Stimulated activated CD8-positive, alpha-beta memory T cell treated with anti-CD3 and anti-CD28 coated beads, Interleukin-12 subunit alpha, Interleukin-12 subunit beta, amount 100 ng/mL, for 24 hours (primary cell): ENCODE measurements around the gene ARHGEF28.

ENCODE experiments used
- DNase-seq: peaks from one replicate; pipeline ENCODE4 v3.0.0-alpha.2; 2020; ENCODE audit errors: extremely low read depth

Gene ARHGEF28

DNA sequence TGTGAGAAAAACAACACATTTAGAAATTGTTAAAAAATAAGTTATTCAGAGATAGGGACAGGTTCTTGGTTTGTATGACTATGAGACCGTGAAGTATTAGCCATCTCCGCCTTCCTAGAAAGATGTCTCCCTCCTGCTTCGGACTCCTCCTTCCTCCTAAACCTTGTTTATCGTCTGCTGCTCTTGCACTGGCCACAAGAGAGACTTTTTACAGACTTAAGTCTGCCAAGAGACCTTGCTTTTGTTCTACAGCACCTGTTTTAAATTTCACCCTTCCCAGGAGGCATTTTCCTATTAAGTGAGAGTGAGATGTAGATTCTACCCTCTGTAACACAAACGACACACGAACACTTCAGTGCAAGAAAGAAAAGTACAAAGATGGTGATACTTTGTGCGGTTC, 274.6 kb downstream of the ARHGEF28 start:
- no peak for DNase-seq

DNA sequence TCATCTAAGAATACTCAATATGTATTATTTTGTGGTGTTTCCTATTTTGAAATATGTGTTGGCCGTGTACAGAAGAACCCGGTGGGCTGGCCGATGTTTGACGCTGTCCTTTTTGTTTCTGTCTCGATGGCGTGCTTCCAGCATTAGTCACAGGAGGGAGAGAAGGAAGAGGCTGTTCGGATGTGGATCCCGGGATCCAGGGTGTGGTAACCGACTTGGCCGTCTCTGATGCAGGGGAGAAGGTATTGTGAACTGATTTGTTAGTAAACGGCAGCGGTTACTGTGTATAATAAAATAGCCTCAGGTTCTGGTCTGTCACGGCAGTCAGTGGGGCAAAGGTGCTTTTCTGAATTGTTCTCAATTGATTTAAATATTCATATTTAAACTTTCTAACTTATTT, 275.0 kb downstream of the ARHGEF28 start:
- DNase-seq: no peak

- DNase-seq: no peak
Measured at GRCh38 chr5:73901455-73901854, 275.5 kb downstream of the ARHGEF28 start.

DNA sequence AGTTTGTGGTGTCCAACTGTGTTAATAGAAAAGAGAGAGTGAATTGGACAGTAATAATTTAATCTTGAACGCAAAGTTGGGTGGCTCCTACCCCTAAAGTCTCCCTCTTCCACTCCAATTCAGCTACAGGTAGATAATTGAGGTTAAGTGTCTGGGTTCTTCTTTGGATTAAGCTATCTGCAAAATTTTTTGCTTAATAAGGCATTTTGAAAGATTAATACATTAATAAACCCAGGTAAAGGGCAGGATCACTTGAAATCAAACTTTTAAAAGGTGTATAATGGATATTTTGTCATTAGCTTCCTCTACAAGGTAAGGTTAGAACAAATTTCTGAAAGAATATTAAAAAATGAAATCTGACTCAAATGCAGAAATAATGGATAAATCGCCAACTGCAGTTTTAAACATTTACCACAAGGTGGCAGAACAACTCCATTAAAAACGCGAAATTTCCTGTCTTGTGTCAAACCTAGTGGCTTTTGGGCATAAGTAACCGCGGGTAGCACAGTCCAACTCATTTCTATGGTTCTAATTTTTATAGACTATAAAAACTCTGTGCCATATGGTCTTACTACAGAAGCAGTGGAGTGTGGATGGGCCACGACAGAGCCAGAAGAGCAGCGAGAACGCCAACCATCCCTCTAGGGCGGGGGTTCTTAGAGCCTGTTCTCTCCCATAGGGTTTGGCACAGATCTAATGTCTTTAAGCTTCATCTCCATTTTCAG, 276.5 kb downstream of the ARHGEF28 start:
- no peak for DNase-seq

GRCh38 chr5:73903169-73903568, 277.2 kb downstream of the ARHGEF28 start:
- no peak for DNase-seq

GRCh38 chr5:73906277-73906676, 280.3 kb downstream of the ARHGEF28 start:
- DNase-seq: no peak

DNA sequence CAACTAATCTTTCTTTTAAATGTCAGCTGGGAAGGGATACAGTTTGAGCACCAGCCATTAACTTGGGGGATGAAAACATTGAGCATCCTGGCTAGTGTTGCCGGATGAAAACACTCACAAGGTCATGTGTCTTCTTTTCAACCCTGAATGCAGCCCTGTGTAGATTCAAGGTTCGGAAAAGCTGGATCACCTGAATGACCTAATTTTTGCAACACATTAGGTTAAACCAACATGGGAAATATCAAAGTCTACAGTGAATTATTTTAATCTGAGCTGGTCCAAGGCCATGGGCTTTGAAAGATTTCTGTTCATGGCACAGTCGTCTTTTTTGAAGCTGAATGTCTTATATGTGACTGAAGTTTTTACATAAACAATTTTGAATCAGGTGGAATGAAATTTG, 281.2 kb downstream of the ARHGEF28 start:
- DNase-seq: no peak

DNA sequence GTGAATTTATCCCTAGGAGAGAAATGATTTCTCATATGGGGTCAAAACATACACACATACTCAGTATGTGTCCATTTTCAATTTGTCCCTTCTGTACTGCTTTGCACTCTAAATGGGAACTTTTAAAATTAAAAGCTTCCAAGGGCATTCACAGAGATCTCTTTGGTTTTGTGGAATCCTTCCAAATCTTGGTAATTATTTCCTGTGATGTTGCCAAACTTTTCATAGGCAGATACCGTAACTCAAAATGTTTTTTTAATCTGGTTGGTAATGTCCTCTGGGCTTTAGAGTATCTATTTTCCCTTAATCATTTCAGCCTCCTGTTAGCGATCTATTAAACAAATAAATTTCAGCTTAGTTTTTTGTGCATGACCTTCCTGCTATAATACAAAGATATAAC, 282.4 kb downstream of the ARHGEF28 start:
- no peak for DNase-seq

- DNase-seq: no peak
Measured at GRCh38 chr5:73908846-73909245, 282.9 kb downstream of the ARHGEF28 start.

DNA sequence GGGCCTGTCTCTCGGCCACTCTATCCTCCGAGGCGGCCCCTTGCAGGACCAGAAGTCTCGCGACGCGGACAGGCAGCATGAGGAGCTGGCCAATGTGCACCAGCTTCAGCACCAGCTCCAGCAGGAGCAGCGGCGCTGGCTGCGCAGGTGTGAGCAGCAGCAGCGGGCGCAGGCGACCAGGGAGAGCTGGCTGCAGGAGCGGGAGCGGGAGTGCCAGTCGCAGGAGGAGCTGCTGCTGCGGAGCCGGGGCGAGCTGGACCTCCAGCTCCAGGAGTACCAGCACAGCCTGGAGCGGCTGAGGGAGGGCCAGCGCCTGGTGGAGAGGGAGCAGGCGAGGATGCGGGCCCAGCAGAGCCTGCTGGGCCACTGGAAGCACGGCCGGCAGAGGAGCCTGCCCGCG, 283.5 kb downstream of the ARHGEF28 start:
- no peak for DNase-seq

- no peak for DNase-seq
Measured at GRCh38 chr5:73911761-73912393, 285.9 kb downstream of the ARHGEF28 start.

DNA sequence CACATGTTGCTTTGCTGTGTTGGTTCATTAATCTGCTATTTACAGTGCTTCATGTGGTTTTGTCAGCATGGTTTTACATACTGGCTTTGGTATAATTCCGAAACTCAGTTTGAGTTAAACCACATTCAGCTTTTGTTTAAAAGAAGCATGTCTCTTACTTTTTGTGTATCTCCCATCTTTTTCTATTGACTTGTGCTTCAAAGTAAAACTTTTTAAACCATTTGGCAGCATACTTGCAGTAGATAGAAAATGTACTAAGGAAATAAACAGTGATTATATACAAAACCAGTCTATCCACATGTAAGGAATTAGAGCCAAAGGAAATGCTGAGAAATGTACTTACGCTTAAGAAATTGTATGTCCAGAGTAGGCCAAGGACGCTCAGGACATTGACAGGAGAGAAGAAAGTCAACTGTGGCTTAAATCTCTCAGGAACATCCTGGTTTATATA, 286.9 kb downstream of the ARHGEF28 start:
- DNase-seq: no peak

- no peak for DNase-seq
Measured at GRCh38 chr5:73913971-73914370, 288.0 kb downstream of the ARHGEF28 start.

- DNase-seq: no peak
Measured at GRCh38 chr5:73915345-73915744, 289.3 kb downstream of the ARHGEF28 start.

GRCh38 chr5:73917433-73917832, 291.4 kb downstream of the ARHGEF28 start:
- no peak for DNase-seq

- DNase-seq: no peak
Measured at GRCh38 chr5:73917891-73918290, 291.9 kb downstream of the ARHGEF28 start.

DNA sequence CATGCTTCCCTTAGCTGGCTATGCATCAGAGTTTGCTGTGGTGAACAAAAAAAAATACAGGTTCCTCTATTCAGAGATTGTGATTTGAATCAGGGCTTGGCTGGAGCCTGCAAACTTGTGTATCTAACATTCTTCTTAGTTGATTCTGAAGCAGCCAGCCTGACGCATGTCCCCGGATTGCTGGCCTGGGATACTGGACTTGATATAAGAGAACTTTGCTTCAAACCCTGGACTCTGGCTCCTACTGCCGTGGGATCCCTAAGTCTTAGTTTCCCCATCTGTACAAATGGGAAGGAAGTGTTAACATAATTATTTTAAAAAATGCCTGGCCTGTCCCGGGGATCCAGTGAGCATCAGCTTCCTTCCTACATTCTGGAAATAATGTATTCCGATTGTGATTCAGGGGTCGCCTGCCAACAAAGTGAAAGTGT, 292.8 kb downstream of the ARHGEF28 start:
- DNase-seq: no peak

DNA sequence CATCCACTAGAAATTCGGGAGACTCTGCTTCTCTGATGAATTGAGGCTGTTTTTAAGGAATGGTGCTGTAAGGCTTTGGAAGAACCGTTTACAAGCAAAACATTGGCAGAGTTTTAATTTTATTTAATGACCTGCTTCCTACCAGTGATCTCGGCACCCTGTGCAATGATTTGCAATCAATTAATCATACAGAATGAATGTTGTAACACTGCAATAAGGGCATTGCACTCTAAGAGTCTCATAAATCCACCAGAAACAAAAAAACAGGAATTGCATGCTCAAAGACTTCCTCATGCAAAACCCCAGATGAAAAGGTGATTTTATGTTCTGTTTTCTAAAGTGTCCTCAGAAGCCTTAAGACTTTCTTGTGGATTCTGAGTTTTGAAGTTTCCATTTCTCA, 295.7 kb downstream of the ARHGEF28 start:
- DNase-seq: no peak

DNA sequence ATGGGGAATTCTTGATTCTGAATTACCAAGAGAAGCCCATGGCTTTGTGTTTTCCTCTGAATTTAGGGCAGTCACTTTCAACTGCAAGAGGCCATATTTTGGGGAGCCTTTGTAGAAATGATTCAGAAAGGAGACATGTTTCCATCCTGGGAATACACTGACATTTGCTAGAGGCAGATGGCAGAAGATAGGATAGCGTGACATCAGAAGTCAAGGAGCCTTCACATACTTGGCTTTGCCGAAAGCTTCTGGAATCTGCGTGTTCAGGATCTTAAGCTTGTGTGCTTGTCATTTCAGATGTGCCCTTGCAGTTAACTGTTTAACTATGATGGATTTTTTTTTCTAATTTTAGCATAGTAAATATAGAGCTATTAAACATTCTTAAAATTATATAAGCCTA, 296.2 kb downstream of the ARHGEF28 start:
- DNase-seq: no peak

DNA sequence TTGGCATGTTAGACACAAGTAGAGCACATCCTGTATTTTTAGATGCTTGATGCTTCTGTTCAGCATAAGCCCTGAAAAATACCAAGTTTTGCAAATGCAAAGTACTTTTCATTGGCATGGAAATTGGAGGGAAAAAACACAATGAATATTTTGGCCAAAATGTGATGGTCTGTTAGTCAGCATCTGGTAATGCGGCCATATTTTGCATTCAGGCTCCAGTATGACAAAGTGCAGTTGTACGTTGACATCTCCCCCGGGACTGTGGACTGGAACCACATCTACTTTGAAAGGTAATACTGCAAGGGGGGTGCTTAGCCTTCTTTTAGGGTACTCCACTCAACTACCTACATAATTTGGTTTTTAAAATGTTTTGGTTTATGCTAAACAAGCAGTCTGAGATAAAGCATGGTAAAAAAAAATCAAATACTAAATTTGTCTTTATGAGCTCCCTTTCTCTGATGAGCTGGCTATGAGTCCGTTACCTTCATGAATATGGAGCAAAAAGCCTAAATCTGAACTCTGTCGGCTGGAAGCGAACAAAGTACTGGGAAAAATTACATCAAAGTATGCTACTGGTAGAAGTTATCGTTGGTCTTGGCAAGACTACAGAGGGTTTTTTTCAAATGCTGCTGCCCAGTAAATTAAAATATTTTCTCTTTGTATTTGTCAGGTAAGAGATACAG, 297.0 kb downstream of the ARHGEF28 start:
- no peak for DNase-seq

DNA sequence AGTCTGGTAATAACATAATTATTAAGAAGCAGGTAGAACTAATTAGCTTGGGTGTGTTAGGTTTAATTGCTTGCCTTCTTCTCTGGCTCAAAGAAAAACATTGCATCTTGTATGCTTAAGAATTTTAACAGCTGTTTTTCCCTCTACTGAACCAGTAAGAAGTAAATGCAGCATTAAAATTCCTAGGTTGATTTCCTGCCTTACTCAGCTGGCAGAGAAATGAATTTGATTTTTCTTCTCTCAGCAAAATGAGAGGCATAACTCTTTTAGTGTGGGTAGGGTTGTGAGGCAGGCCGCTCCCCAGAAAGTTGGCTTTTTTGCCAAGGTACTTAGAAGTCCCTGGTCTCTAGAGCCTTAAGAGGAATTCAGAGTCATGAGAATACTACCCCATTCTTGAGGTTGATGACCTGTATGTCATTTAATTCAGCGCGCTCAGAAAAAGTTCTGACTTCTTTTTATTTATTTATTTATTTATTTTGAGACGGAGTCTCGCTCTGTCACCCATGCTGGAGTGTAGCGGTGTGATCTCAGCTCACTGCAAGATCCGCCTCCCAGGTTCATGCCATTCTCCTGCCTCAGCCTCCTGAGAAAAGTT, 302.6 kb downstream of the ARHGEF28 start:
- no peak for DNase-seq

DNA sequence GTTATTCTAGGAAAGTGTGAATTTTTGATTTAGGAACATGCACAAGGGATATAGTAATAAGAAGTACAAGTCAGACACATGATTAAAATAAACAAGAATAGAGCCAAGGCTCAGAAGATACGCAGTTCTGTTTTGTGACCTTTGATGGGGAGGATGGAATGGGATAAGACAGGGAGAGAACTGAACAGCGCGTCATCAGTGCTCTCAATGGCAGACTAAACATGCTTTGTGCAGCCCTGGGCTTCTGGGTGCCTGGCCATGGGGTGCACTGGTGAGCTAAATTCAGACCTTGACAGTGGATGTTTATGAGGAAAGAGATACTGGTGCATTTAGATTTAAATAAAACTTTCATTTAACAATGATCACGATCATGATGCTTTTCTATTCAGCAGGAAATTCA, 309.7 kb downstream of the ARHGEF28 start:
- DNase-seq: no peak
